Activated naive CD8-positive, alpha-beta T cell (primary cell): ENCODE results near the gene MRGPRG.

Source experiments
- H3K27ac Mint-ChIP-seq: one replicate; pipeline ENCODE4 v1.8.0; 2021; ENCODE audit warnings: mixed read lengths
- H3K27me3 Mint-ChIP-seq: one replicate; pipeline ENCODE4 v1.8.0; 2021; ENCODE audit warnings: mixed read lengths
- H3K36me3 Mint-ChIP-seq: one replicate; pipeline ENCODE4 v1.8.0; 2021; ENCODE audit warnings: mixed read lengths
- H3K4me1 Mint-ChIP-seq: one replicate; pipeline ENCODE4 v1.8.0; 2021; ENCODE audit warnings: low read depth, mixed read lengths
- H3K4me3 Mint-ChIP-seq: one replicate; pipeline ENCODE4 v1.8.0; 2021; ENCODE audit warnings: mild to moderate bottlenecking, mixed read lengths
- H3K9me3 Mint-ChIP-seq: one replicate; pipeline ENCODE4 v1.8.0; 2021; ENCODE audit warnings: low read depth, mixed read lengths

MRGPRG gene

GRCh38 chr11:3195251-3196160, 23.1 kb downstream of the MRGPRG start:
- no peaks in the 10 kb centered on the region for H3K36me3 Mint-ChIP-seq
- no peak overlapping the region for H3K4me3 Mint-ChIP-seq
- no peak overlapping the region for H3K27ac Mint-ChIP-seq
- no peaks in the 10 kb centered on the region for H3K4me1 Mint-ChIP-seq
- H3K27me3 Mint-ChIP-seq, result no peaks in the 10 kb centered on the region
- no peaks in the 10 kb centered on the region for H3K9me3 Mint-ChIP-seq

GRCh38 chr11:3194016-3194816, 24.4 kb downstream of the MRGPRG start:
- no peaks in the 10 kb centered on the region for H3K27me3 Mint-ChIP-seq
- no peak overlapping the region for H3K27ac Mint-ChIP-seq
- no peaks in the 10 kb centered on the region for H3K36me3 Mint-ChIP-seq
- H3K4me1 Mint-ChIP-seq, result no peaks in the 10 kb centered on the region
- H3K9me3 Mint-ChIP-seq, result no peaks in the 10 kb centered on the region
- no peak overlapping the region for H3K4me3 Mint-ChIP-seq

- Mint-ChIP-seq H3K9me3 (no peaks in the 10 kb centered on the region), H3K27ac (no peak overlapping the region), H3K4me1 (no peaks in the 10 kb centered on the region), H3K27me3 (no peaks in the 10 kb centered on the region), H3K4me3 (no peak overlapping the region), H3K36me3 (no peaks in the 10 kb centered on the region)
These were observed 25.1 kb downstream of the MRGPRG start for GRCh38 chr11:3193373-3194015.

GRCh38 chr11:3192511-3193372, 25.9 kb downstream of the MRGPRG start:
- Mint-ChIP-seq H3K4me1 (no peaks in the 10 kb centered on the region), H3K27me3 (no peaks in the 10 kb centered on the region), H3K27ac (no peak overlapping the region), H3K4me3 (no peak overlapping the region), H3K36me3 (no peaks in the 10 kb centered on the region), H3K9me3 (no peaks in the 10 kb centered on the region)

- H3K36me3 Mint-ChIP-seq, result no peaks in the 10 kb centered on the region
- no peaks in the 10 kb centered on the region for H3K27me3 Mint-ChIP-seq
- no peak overlapping the region for H3K27ac Mint-ChIP-seq
- no peaks in the 10 kb centered on the region for H3K9me3 Mint-ChIP-seq
- H3K4me3 Mint-ChIP-seq, result no peak overlapping the region
- H3K4me1 Mint-ChIP-seq, result no peaks in the 10 kb centered on the region
These were observed 26.9 kb downstream of the MRGPRG start for GRCh38 chr11:3191586-3192324.

GRCh38 chr11:3190600-3190999, 28.0 kb downstream of the MRGPRG start:
- Mint-ChIP-seq H3K4me1 (no peaks in the 10 kb centered on the region), H3K27me3 (no peaks in the 10 kb centered on the region), H3K9me3 (no peaks in the 10 kb centered on the region), H3K4me3 (no peak overlapping the region), H3K36me3 (no peaks in the 10 kb centered on the region), H3K27ac (no peak overlapping the region)

- Mint-ChIP-seq H3K36me3 (no peaks in the 10 kb centered on the region), H3K27me3 (no peaks in the 10 kb centered on the region), H3K4me1 (no peaks in the 10 kb centered on the region), H3K9me3 (no peaks in the 10 kb centered on the region), H3K4me3 (no peak overlapping the region), H3K27ac (no peak overlapping the region)
These were observed 28.6 kb downstream of the MRGPRG start for GRCh38 chr11:3189886-3190583.

GRCh38 chr11:3189196-3189843, 29.3 kb downstream of the MRGPRG start:
- Mint-ChIP-seq H3K4me1 (no peaks in the 10 kb centered on the region), H3K27me3 (no peaks in the 10 kb centered on the region), H3K9me3 (no peaks in the 10 kb centered on the region), H3K36me3 (no peaks in the 10 kb centered on the region), H3K27ac (no peak overlapping the region), H3K4me3 (no peak overlapping the region)

GRCh38 chr11:3188496-3189195, 30.0 kb downstream of the MRGPRG start:
- H3K4me1 Mint-ChIP-seq, result no peaks in the 10 kb centered on the region
- H3K27me3 Mint-ChIP-seq, result no peaks in the 10 kb centered on the region
- H3K36me3 Mint-ChIP-seq, result no peaks in the 10 kb centered on the region
- H3K27ac Mint-ChIP-seq, result no peak overlapping the region
- no peaks in the 10 kb centered on the region for H3K9me3 Mint-ChIP-seq
- no peak overlapping the region for H3K4me3 Mint-ChIP-seq

GRCh38 chr11:3186166-3186953, 32.3 kb downstream of the MRGPRG start:
- no peak overlapping the region for H3K4me3 Mint-ChIP-seq
- no peaks in the 10 kb centered on the region for H3K27me3 Mint-ChIP-seq
- H3K27ac Mint-ChIP-seq, result no peak overlapping the region
- H3K4me1 Mint-ChIP-seq, result no peaks in the 10 kb centered on the region
- no peaks in the 10 kb centered on the region for H3K36me3 Mint-ChIP-seq
- H3K9me3 Mint-ChIP-seq, result no peaks in the 10 kb centered on the region

- H3K27ac Mint-ChIP-seq, result no peak overlapping the region
- H3K27me3 Mint-ChIP-seq, result no peaks in the 10 kb centered on the region
- no peaks in the 10 kb centered on the region for H3K36me3 Mint-ChIP-seq
- no peaks in the 10 kb centered on the region for H3K4me1 Mint-ChIP-seq
- H3K9me3 Mint-ChIP-seq, result no peaks in the 10 kb centered on the region
- no peak overlapping the region for H3K4me3 Mint-ChIP-seq
These were observed 33.8 kb downstream of the MRGPRG start for GRCh38 chr11:3184732-3185347.

- Mint-ChIP-seq H3K9me3 (no peaks in the 10 kb centered on the region), H3K27ac (no peak overlapping the region), H3K36me3 (no peaks in the 10 kb centered on the region), H3K27me3 (no peaks in the 10 kb centered on the region), H3K4me3 (no peak overlapping the region), H3K4me1 (no peaks in the 10 kb centered on the region)
These were observed 35.1 kb downstream of the MRGPRG start for GRCh38 chr11:3183523-3183922.
